HepG2 (cell line): ENCODE results near the gene ABHD17A. TPM values are rescaled to one million over a fixed set of nuclear protein-coding genes. Genes with fewer than 3 reads are reported as not detected.

Experiments
- CEBPG ChIP-seq: IDR thresholded peaks from 2 replicates; pipeline ENCODE4 v1.6.1; 2016
- ETV5 ChIP-seq: IDR thresholded peaks from 2 replicates; pipeline ENCODE4 v1.6.1; 2018; ENCODE audit warnings: missing biosample characterization, missing genetic modification reagents, inconsistent platforms, borderline replicate concordance
- FOXO1 ChIP-seq: sonication (generic); formaldehyde crosslinking; IDR thresholded peaks from 2 replicates; pipeline ENCODE4 v1.4.0; 2020; ENCODE audit warnings: missing genetic modification reagents
- MIER3 ChIP-seq: IDR thresholded peaks from 2 replicates; pipeline ENCODE4 v1.6.1; 2016; ENCODE audit warnings: missing compliant biosample characterization, borderline replicate concordance
- NONO ChIP-seq, 2 experiments: fragments of 450-650 bp in 1 of 2; sonication (generic) in 1 of 2; formaldehyde crosslinking in 1 of 2; IDR thresholded peaks in 1 of 2; conservative IDR thresholded peaks in 1 of 2; 2 replicates each; pipeline versions ENCODE4 v1.6.1 to v1.8.0; 2017 to 2022; ENCODE audit warnings: mild to moderate bottlenecking in 1 of 2, missing genetic modification reagents in 1 of 2, moderate library complexity in 1 of 2
- NR2F6 ChIP-seq, 2 experiments: IDR thresholded peaks; 2 replicates each; pipeline ENCODE4 v1.6.1; 2016; ENCODE audit warnings: antibody characterized with exemption in 1 of 2, mild to moderate bottlenecking in 1 of 2
- PPARG ChIP-seq: conservative IDR thresholded peaks from 2 replicates; pipeline ENCODE4 v1.6.1; 2016; ENCODE audit warnings: missing biosample characterization, missing genetic modification reagents
- RXRA ChIP-seq: sonication (generic); formaldehyde crosslinking; IDR thresholded peaks from 2 replicates; pipeline ENCODE4 v1.5.1; 2020; ENCODE audit warnings: missing genetic modification reagents
- SMARCC2 ChIP-seq: fragments of 450-650 bp; IDR thresholded peaks from 2 replicates; pipeline ENCODE4 v1.6.1; 2017; ENCODE audit warnings: antibody characterized with exemption, mild to moderate bottlenecking
- SMARCE1 ChIP-seq: fragments of 450-650 bp; IDR thresholded peaks from 2 replicates; pipeline ENCODE4 v1.6.1; 2017; ENCODE audit warnings: borderline replicate concordance
- STAT5B ChIP-seq: sonication (generic); formaldehyde crosslinking; IDR thresholded peaks from 2 replicates; pipeline ENCODE4 v1.4.0; 2020; ENCODE audit warnings: missing genetic modification reagents
- ZBTB1 ChIP-seq: sonication (generic); formaldehyde crosslinking; IDR thresholded peaks from 2 replicates; pipeline ENCODE4 v1.4.0; 2020; ENCODE audit warnings: missing genetic modification reagents, borderline replicate concordance
- ZFP41 ChIP-seq: sonication (generic); formaldehyde crosslinking; IDR thresholded peaks from 2 replicates; pipeline ENCODE4 v1.4.0; 2020; ENCODE audit warnings: mild to moderate bottlenecking, missing genetic modification reagents, borderline replicate concordance
- ZNF337 ChIP-seq: sonication (generic); formaldehyde crosslinking; IDR thresholded peaks from 2 replicates; pipeline ENCODE4 v1.5.1; 2020; ENCODE audit warnings: missing genetic modification reagents, low read depth, mild to moderate bottlenecking, borderline replicate concordance
- ZNF670 ChIP-seq: sonication (generic); formaldehyde crosslinking; IDR thresholded peaks from 2 replicates; pipeline ENCODE4 v1.8.0; 2022; ENCODE audit warnings: mild to moderate bottlenecking, missing genetic modification reagents, borderline replicate concordance
- ZNF788 ChIP-seq: sonication (generic); formaldehyde crosslinking; IDR thresholded peaks from 2 replicates; pipeline ENCODE4 v1.5.0; 2020; ENCODE audit warnings: mild to moderate bottlenecking, missing genetic modification reagents, borderline replicate concordance
- polyA plus RNA-seq, 8 experiments: library from polyadenylated mRNA; depleted of rRNA in 3 of 8; stranded (reverse) in 7 of 8; unstranded in 1 of 8; fragments of >200 nt; fragmentation: Illumina TruSeq in 4 of 8; extraction: Trizol in 4 of 8; gene quantifications; 2 replicates each; pipeline versions ENCODE4 v1.2.1 to v1.2.3, GENCODE V29; 2011 to 2016; ENCODE audit warnings: low read depth in 4 of 8, missing spikeins in 1 of 8, mixed read lengths in 1 of 8; ENCODE audit not compliant: insufficient read depth in 1 of 8
- total RNA-seq, 5 experiments: library from RNA; depleted of rRNA; stranded (reverse); fragments of >200 nt; fragmentation: Illumina TruSeq; extraction: Trizol; gene quantifications; 2 replicates each; pipeline ENCODE4 v1.2.3, GENCODE V29; 2016; ENCODE audit warnings: low read depth in 1 of 5
- TF ChIP-seq, protein P1 (sequence below): sonication (generic); formaldehyde crosslinking; IDR thresholded peaks from 2 replicates; pipeline ENCODE4 v1.5.1; 2020; ENCODE audit warnings: mild to moderate bottlenecking, missing genetic modification reagents, moderate library complexity
- TF ChIP-seq, protein P2 (sequence below): sonication (generic); formaldehyde crosslinking; IDR thresholded peaks from 2 replicates; pipeline ENCODE4 v1.5.0; 2020; ENCODE audit warnings: missing genetic modification reagents, mild to moderate bottlenecking, borderline replicate concordance
- TF ChIP-seq, protein P3 (sequence below): IDR thresholded peaks from 2 replicates; pipeline ENCODE4 v1.6.1; 2016; ENCODE audit warnings: low read depth, missing genetic modification reagents, missing compliant biosample characterization

The ABHD17A gene
- total and polyA plus RNA-seq, 2 of the 13 experiments (the other 11 are each of a cell fraction or from before 2014, with no cell fraction given): 27.7 to 40.8 TPM

DNA sequence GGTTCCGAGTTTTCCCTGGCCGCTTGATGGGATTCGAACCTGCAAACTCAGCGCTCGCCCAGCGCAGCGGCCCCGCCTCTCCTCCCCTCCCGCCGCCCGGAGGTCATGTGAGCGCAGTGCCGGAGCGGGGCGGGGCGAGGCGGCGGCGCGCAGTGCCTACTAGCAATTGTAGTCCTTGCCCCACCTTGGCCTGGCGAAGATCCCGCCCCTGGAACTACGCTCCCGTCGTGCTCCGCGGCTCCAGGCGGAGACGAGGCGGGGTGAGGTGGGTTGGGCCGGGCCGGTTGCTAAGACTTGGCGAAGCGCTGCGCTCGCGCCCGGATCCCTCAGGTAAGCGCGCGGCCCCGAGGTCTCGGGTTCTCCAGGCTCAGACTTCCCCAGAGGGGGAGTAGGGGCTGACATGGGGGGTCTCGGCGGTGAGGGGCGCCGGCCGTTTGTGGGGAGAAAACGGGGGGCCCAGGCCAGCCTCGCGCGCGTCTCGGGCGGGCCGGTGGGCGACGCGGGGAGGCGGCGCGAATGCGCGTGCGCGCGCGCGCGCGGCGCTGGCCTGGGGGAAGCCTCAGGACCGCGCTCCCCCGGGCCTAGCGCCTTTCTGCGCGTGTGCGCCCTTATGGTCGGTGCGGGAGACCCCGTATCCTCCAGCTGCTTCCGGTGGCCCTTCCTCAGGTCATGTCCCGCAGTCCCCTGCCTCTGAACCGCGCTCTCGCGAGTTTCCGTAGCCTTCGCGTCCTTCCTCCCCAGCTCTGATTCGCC, 20.0 kb upstream of the ABHD17A start, which contains the start of the genes ADAT3 and SCAMP4 (continued):
- TF ChIP-seq NR2F6 (IDR thresholded peaks at IDR 0.05): peak; percentile 92
- TF ChIP-seq NR2F6 (CRISPR knock-in tag; IDR thresholded peaks at IDR 0.05): peak; percentile 96
- TF ChIP-seq PPARG (CRISPR knock-in tag): no peak
- TF ChIP-seq NONO (IDR thresholded peaks at IDR 0.05): no peak
- 0 out of 2 replicates have a peak, but pooled peaks have one; percentile 35 for TF ChIP-seq NONO (CRISPR knock-in tag; conservative IDR thresholded peaks at IDR 0.05)
- no peak for TF ChIP-seq ZNF337 (CRISPR knock-in tag)
- no peak for TF ChIP-seq ZFP41
- TF ChIP-seq CEBPG (CRISPR knock-in tag): no peak
- no peak for TF ChIP-seq SMARCC2
- TF ChIP-seq MIER3 (CRISPR knock-in tag): peak; percentile 30; the same call in 1 of the 2 replicates
- TF ChIP-seq SMARCE1: no peak
- peak; percentile 65; the same call in 1 of the 2 replicates for TF ChIP-seq ZNF788 (CRISPR knock-in tag)
- TF ChIP-seq STAT5B (CRISPR knock-in tag): no peak
- TF ChIP-seq ETV5 (CRISPR knock-in tag): peak; percentile 97
- TF ChIP-seq, protein P1, sequence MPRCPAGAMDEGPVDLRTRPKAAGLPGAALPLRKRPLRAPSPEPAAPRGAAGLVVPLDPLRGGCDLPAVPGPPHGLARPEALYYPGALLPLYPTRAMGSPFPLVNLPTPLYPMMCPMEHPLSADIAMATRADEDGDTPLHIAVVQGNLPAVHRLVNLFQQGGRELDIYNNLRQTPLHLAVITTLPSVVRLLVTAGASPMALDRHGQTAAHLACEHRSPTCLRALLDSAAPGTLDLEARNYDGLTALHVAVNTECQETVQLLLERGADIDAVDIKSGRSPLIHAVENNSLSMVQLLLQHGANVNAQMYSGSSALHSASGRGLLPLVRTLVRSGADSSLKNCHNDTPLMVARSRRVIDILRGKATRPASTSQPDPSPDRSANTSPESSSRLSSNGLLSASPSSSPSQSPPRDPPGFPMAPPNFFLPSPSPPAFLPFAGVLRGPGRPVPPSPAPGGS: no peak
- TF ChIP-seq, protein P2, sequence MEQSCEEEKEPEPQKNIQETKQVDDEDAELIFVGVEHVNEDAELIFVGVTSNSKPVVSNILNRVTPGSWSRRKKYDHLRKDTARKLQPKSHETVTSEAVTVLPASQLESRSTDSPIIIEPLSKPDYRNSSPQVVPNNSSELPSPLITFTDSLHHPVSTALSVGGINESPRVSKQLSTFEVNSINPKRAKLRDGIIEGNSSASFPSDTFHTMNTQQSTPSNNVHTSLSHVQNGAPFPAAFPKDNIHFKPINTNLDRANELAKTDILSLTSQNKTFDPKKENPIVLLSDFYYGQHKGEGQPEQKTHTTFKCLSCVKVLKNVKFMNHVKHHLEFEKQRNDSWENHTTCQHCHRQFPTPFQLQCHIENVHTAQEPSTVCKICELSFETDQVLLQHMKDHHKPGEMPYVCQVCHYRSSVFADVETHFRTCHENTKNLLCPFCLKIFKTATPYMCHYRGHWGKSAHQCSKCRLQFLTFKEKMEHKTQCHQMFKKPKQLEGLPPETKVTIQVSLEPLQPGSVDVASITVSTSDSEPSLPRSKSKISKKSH: peak; percentile 55; the same call in 1 of the 2 replicates
- TF ChIP-seq, protein P3, sequence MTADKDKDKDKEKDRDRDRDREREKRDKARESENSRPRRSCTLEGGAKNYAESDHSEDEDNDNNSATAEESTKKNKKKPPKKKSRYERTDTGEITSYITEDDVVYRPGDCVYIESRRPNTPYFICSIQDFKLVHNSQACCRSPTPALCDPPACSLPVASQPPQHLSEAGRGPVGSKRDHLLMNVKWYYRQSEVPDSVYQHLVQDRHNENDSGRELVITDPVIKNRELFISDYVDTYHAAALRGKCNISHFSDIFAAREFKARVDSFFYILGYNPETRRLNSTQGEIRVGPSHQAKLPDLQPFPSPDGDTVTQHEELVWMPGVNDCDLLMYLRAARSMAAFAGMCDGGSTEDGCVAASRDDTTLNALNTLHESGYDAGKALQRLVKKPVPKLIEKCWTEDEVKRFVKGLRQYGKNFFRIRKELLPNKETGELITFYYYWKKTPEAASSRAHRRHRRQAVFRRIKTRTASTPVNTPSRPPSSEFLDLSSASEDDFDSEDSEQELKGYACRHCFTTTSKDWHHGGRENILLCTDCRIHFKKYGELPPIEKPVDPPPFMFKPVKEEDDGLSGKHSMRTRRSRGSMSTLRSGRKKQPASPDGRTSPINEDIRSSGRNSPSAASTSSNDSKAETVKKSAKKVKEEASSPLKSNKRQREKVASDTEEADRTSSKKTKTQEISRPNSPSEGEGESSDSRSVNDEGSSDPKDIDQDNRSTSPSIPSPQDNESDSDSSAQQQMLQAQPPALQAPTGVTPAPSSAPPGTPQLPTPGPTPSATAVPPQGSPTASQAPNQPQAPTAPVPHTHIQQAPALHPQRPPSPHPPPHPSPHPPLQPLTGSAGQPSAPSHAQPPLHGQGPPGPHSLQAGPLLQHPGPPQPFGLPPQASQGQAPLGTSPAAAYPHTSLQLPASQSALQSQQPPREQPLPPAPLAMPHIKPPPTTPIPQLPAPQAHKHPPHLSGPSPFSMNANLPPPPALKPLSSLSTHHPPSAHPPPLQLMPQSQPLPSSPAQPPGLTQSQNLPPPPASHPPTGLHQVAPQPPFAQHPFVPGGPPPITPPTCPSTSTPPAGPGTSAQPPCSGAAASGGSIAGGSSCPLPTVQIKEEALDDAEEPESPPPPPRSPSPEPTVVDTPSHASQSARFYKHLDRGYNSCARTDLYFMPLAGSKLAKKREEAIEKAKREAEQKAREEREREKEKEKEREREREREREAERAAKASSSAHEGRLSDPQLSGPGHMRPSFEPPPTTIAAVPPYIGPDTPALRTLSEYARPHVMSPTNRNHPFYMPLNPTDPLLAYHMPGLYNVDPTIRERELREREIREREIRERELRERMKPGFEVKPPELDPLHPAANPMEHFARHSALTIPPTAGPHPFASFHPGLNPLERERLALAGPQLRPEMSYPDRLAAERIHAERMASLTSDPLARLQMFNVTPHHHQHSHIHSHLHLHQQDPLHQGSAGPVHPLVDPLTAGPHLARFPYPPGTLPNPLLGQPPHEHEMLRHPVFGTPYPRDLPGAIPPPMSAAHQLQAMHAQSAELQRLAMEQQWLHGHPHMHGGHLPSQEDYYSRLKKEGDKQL (CRISPR knock-in tag): no peak
- TF ChIP-seq FOXO1 (CRISPR knock-in tag): no peak
- peak; percentile 42 for TF ChIP-seq RXRA (CRISPR knock-in tag)
- TF ChIP-seq ZBTB1 (CRISPR knock-in tag): no peak
- no peak for TF ChIP-seq ZNF670
